Measurements from ENCODE around the gene SLC22A3.

SLC22A3 gene

DNA sequence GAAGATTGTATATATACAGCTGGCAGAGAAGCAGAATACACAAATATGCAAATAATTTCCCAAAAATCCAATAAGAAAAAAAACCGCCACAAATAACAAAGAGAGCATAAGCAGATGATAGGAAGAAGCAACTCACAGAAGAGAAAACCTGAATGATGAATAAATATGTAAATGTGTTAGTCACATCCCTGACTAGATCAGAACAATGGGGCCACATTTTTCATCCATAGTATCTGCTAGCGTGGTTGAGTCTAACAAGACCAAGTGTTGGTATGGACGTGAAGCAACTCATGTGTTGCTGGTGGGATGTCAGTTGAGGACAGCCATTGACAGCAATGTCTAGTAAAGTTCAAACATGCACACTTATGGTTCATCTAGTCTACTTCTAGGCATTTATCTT lies 3.9 kb upstream of the SLC22A3 start:
- TF ChIP-seq, protein P1, sequence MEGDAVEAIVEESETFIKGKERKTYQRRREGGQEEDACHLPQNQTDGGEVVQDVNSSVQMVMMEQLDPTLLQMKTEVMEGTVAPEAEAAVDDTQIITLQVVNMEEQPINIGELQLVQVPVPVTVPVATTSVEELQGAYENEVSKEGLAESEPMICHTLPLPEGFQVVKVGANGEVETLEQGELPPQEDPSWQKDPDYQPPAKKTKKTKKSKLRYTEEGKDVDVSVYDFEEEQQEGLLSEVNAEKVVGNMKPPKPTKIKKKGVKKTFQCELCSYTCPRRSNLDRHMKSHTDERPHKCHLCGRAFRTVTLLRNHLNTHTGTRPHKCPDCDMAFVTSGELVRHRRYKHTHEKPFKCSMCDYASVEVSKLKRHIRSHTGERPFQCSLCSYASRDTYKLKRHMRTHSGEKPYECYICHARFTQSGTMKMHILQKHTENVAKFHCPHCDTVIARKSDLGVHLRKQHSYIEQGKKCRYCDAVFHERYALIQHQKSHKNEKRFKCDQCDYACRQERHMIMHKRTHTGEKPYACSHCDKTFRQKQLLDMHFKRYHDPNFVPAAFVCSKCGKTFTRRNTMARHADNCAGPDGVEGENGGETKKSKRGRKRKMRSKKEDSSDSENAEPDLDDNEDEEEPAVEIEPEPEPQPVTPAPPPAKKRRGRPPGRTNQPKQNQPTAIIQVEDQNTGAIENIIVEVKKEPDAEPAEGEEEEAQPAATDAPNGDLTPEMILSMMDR (IDR thresholded peaks at IDR 0.05; ENCODE audit: low read depth, low read length, poor library complexity, severe bottlenecking) = no peak
- no peak for TF ChIP-seq EZH2phosphoT487 (IDR thresholded peaks at IDR 0.05; ENCODE audit: borderline replicate concordance, low read length)

DNA sequence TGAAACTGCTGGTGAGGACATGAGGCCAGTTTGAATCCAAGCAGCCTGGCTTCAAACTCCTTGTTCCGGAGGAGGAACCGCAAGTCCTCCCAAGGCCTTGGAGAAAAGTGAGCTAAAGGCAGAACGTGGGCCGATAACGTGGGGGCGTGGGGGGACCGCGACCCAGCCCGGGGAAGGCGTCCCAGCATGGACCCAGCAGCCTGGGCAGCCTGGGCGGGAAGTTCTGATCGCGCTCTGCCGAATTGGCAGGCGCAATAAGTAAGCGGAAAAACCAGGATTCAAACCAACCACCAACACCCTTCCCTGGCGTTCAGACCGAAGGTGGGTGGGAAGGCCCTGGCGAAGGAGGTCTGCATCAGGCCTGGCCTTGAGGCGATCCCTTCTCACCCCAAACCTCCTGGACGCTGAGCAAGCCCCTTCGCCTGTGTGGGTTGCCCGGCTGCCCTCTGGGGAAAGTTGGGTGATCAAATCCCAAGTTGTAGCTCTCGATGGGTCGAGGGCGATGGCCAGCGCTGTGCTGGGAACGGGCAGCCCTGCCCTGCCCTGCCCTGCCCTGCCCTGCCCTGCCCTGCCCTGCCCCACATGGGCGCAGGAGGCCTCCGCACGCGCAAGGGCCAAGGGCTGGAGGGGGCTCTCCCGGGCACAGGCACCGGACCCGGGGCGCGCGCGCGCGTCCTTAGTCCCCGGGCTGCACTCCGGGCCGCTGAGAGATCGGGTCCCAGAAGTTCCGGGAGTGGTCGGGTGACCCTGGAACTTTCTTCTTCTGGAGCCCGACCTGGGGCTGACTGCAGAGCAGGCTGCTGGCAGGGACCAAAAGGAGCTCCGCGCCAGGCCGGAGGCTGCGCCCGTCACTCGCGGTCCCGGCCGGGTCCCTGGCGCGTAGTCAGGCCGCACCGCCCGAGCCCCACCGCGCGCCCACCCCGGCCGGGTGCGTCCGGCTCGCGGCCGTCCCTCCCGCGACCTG lies 637 bp upstream of the SLC22A3 start:
- Histone ChIP-seq H3K36me3 (ENCODE audit: control insufficient read depth, low read length) (no peaks in the 10 kb centered on the region), H3K27ac (ENCODE audit: low read depth, low read length) (no peak overlapping the region), H3K27me3 (ENCODE audit: control insufficient read depth, low read length) (no peaks in the 10 kb centered on the region), H3K9me3 (ENCODE audit: control insufficient read depth, insufficient read depth, low read length) (peaks cover 5% of the 10 kb centered on the region; the same call in 1 of the 2 replicates), H3K4me1 (ENCODE audit: control insufficient read depth, low read length) (no peaks in the 10 kb centered on the region), H3K4me3 (ENCODE audit: low read length) (no peak overlapping the region), H3F3A (ENCODE audit: control insufficient read depth, insufficient read depth) (no peaks in the 10 kb centered on the region), H3K9me2 (replicated peaks; ENCODE audit: control insufficient read depth, low read length) (no peaks in the 10 kb centered on the region), H3K79me2 (ENCODE audit: control insufficient read depth, low read length) (no peaks in the 10 kb centered on the region), H4K20me1 (ENCODE audit: control insufficient read depth, insufficient read depth, low read depth, low read length) (no peaks in the 10 kb centered on the region), H3K4me2 (ENCODE audit: low read length) (no peak overlapping the region)
- TF ChIP-seq, protein P1 (IDR thresholded peaks at IDR 0.05; ENCODE audit: low read depth, low read length, poor library complexity, severe bottlenecking) = no peak
- no peak for TF ChIP-seq EZH2phosphoT487 (IDR thresholded peaks at IDR 0.05; ENCODE audit: borderline replicate concordance, low read length)

More for the DNA sequence above, 3.9 kb upstream of the SLC22A3 start:
- H3K79me2 ChIP-seq (ENCODE audit: control insufficient read depth, low read length) = no peaks in the 10 kb centered on the region
- no peak overlapping the region for H3K27ac ChIP-seq (ENCODE audit: low read depth, low read length)
- H3K4me2 ChIP-seq (ENCODE audit: low read length) = no peak overlapping the region
- no peak overlapping the region for H3K4me3 ChIP-seq (ENCODE audit: low read length)
- H4K20me1 ChIP-seq (ENCODE audit: control insufficient read depth, insufficient read depth, low read depth, low read length) = no peaks in the 10 kb centered on the region
- H3K9me2 ChIP-seq (replicated peaks; ENCODE audit: control insufficient read depth, low read length) = no peaks in the 10 kb centered on the region
- H3F3A ChIP-seq (ENCODE audit: control insufficient read depth, insufficient read depth) = no peaks in the 10 kb centered on the region
- no peaks in the 10 kb centered on the region for H3K27me3 ChIP-seq (ENCODE audit: control insufficient read depth, low read length)
- no peaks in the 10 kb centered on the region for H3K36me3 ChIP-seq (ENCODE audit: control insufficient read depth, low read length)
- peaks cover 5% of the 10 kb centered on the region; the same call in 1 of the 2 replicates for H3K9me3 ChIP-seq (ENCODE audit: control insufficient read depth, insufficient read depth, low read length)
- no peaks in the 10 kb centered on the region for H3K4me1 ChIP-seq (ENCODE audit: control insufficient read depth, low read length)

DNA sequence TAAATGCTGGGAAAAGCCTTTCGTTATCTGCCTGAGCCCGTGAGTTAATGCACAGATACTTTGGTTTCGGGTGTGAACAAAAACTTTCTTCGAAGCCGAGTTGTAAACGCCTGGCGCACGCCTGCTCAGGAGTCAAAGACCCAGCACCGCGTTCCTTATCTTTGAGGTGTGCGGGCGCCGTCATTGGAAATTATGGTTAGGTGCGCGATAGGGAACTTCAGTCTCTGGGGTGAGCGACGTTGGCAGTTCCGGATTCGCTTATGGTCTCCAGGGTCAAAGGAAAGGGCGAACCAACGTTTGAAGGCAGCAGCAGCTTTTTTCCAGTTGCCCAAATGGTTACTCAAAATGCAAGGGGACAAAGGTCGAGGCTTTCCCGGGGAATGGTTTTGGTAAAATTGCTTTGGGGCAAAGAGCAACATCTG lies 853 bp downstream of the SLC22A3 start:
- Histone ChIP-seq H4K20me1 (ENCODE audit: control insufficient read depth, insufficient read depth, low read depth, low read length) (no peaks in the 10 kb centered on the region), H3K27me3 (ENCODE audit: control insufficient read depth, low read length) (no peaks in the 10 kb centered on the region), H3K4me3 (ENCODE audit: low read length) (no peak overlapping the region)

More for the DNA sequence above, 853 bp downstream of the SLC22A3 start:
- Histone ChIP-seq H3K27ac (ENCODE audit: low read depth, low read length) (no peak overlapping the region), H3F3A (ENCODE audit: control insufficient read depth, insufficient read depth) (no peaks in the 10 kb centered on the region), H3K9me2 (replicated peaks; ENCODE audit: control insufficient read depth, low read length) (no peaks in the 10 kb centered on the region), H3K9me3 (ENCODE audit: control insufficient read depth, insufficient read depth, low read length) (peaks cover 5% of the 10 kb centered on the region; the same call in 1 of the 2 replicates), H3K79me2 (ENCODE audit: control insufficient read depth, low read length) (no peaks in the 10 kb centered on the region), H3K4me2 (ENCODE audit: low read length) (no peak overlapping the region), H3K36me3 (ENCODE audit: control insufficient read depth, low read length) (no peaks in the 10 kb centered on the region), H3K4me1 (ENCODE audit: control insufficient read depth, low read length) (no peaks in the 10 kb centered on the region)
- TF ChIP-seq, protein P1 (IDR thresholded peaks at IDR 0.05; ENCODE audit: low read depth, low read length, poor library complexity, severe bottlenecking) = no peak
- no peak for TF ChIP-seq EZH2phosphoT487 (IDR thresholded peaks at IDR 0.05; ENCODE audit: borderline replicate concordance, low read length)
